Left ventricle myocardium inferior (tissue), 1 donor: ENCODE results near the gene PROS1. TPM values are rescaled to one million over a fixed set of nuclear protein-coding genes. Genes with fewer than 3 reads are reported as not detected.
"Not testable (repeated sequence)": the region's sequence is repeated elsewhere in the genome, so short reads cannot be mapped to it uniquely, and the experiment has no call there.

Experiments used
- DNase-seq: peaks from one replicate; pipeline ENCODE4 v3.0.0-alpha.2; 2020
- H3K27ac ChIP-seq: fragments of 200-600 bp; replicated peaks from 2 replicates; pipeline ENCODE4 v1.8.0; 2021
- H3K27me3 ChIP-seq: fragments of 200-600 bp; 2 replicates; pipeline ENCODE4 v1.8.0; 2021; ENCODE audit warnings: low read depth
- H3K36me3 ChIP-seq: fragments of 200-600 bp; 2 replicates; pipeline ENCODE4 v1.8.0; 2021
- H3K4me1 ChIP-seq: fragments of 200-600 bp; 2 replicates; pipeline ENCODE4 v1.8.0; 2021
- H3K4me3 ChIP-seq: fragments of 200-600 bp; 2 replicates; pipeline ENCODE4 v1.8.0; 2021; ENCODE audit warnings: mild to moderate bottlenecking, moderate library complexity
- H3K9me3 ChIP-seq: fragments of 200-600 bp; replicated peaks from 2 replicates; pipeline ENCODE4 v1.8.0; 2021
- CTCF ChIP-seq: fragments of 200-600 bp; IDR thresholded peaks from 2 replicates; pipeline ENCODE4 v1.8.0; 2021; ENCODE audit warnings: antibody characterized with exemption, mild to moderate bottlenecking, borderline replicate concordance
- intact Hi-C: fragments of 100-400 bp; cut with micrococcal nuclease; formaldehyde crosslinking; loops from one replicate; pipeline ENCODE4 v1.11.0; 2022
- total RNA-seq: library from RNA; stranded (reverse); fragmentation: NEBNext Ultra II Directional; extraction: Animal tissue kit (Norgen Biotek cat#: 25700); gene quantifications from one replicate; pipeline ENCODE4 v1.2.1, GENCODE V29; 2021
- donor health status: DM: no; HTN: yes; CAD: no; lungs with severe emphysema.

PROS1 gene
- total RNA-seq, 1 donor from 2014 or later, result 48.3 TPM

GRCh38 chr3:93924491-93924890, 49.2 kb downstream of the PROS1 start:
- H3K9me3 ChIP-seq, result no peaks in the 10 kb centered on the region
- intact Hi-C loops, result no loop called here
- DNase-seq, result no peak

GRCh38 chr3:93923006-93923405, 50.7 kb downstream of the PROS1 start:
- no peaks in the 10 kb centered on the region for H3K27me3 ChIP-seq
- no peaks in the 10 kb centered on the region for H3K4me1 ChIP-seq
- TF ChIP-seq CTCF, result no peak
- H3K27ac ChIP-seq, result no peak overlapping the region
- intact Hi-C loops, result no loop called here
- H3K36me3 ChIP-seq, result no peaks in the 10 kb centered on the region
- H3K4me3 ChIP-seq, result no peak overlapping the region
- no peaks in the 10 kb centered on the region for H3K9me3 ChIP-seq
- no peak for DNase-seq

More at GRCh38 chr3:93924491-93924890, 49.2 kb downstream of the PROS1 start:
- Histone ChIP-seq H3K36me3 (no peaks in the 10 kb centered on the region), H3K4me1 (no peaks in the 10 kb centered on the region), H3K4me3 (no peak overlapping the region), H3K27me3 (no peaks in the 10 kb centered on the region), H3K27ac (no peak overlapping the region)
- TF ChIP-seq CTCF, result no peak

- H3K27ac ChIP-seq, H3K4me3 ChIP-seq, H3K9me3 ChIP-seq, DNase-seq, H3K4me1 ChIP-seq, H3K36me3 ChIP-seq, H3K27me3 ChIP-seq: not testable (repeated sequence)
- intact Hi-C loops, result loop anchor here (10.0 kb wide), 1 partner anchor 147 kb away; the partner anchor contains the start of genes DHFR2 and NSUN3
Measured at GRCh38 chr3:93917546-93918029, 56.1 kb downstream of the PROS1 start.

- not testable (repeated sequence) for H3K4me1 ChIP-seq, DNase-seq
- intact Hi-C loops, result loop anchor here (10.0 kb wide), 1 partner anchor 151 kb away; the partner anchor contains the start of genes DHFR2 and NSUN3
Measured at GRCh38 chr3:93913623-93914022, 60.1 kb downstream of the PROS1 start.

GRCh38 chr3:93911206-93911605, 62.5 kb downstream of the PROS1 start:
- DNase-seq, result no peak
- Histone ChIP-seq H3K27ac (no peak overlapping the region), H3K4me3 (no peak overlapping the region), H3K27me3 (no peaks in the 10 kb centered on the region), H3K36me3 (no peaks in the 10 kb centered on the region), H3K4me1 (no peaks in the 10 kb centered on the region), H3K9me3 (peaks cover 19% of the 10 kb centered on the region)
- no peak for TF ChIP-seq CTCF
- intact Hi-C loops, result loop anchor here (10.0 kb wide), 1 partner anchor 154 kb away; the partner anchor contains the start of genes DHFR2 and NSUN3

More at GRCh38 chr3:93913623-93914022, 60.1 kb downstream of the PROS1 start:
- not testable (repeated sequence) for H3K27ac ChIP-seq, H3K27me3 ChIP-seq, H3K4me3 ChIP-seq, H3K36me3 ChIP-seq
- H3K9me3 ChIP-seq, result peaks cover 19% of the 10 kb centered on the region

- no peaks in the 10 kb centered on the region for H3K27me3 ChIP-seq
- intact Hi-C loops, result loop anchor here (10.0 kb wide), 1 partner anchor 155 kb away; the partner anchor contains the start of genes DHFR2 and NSUN3
- no peak overlapping the region for H3K4me3 ChIP-seq
- no peaks in the 10 kb centered on the region for H3K4me1 ChIP-seq
- no peak for DNase-seq
- H3K27ac ChIP-seq, result peak overlapping the region; percentile 15
- TF ChIP-seq CTCF, result no peak
- peaks cover 19% of the 10 kb centered on the region for H3K9me3 ChIP-seq
- H3K36me3 ChIP-seq, result no peaks in the 10 kb centered on the region
Measured at GRCh38 chr3:93910097-93910496, 63.6 kb downstream of the PROS1 start.
